ENCODE results near the gene COL4A2.
"Not testable (repeated sequence)": the region's sequence is repeated elsewhere in the genome, so short reads cannot be mapped to it uniquely, and the experiment has no call there.

The COL4A2 gene

GRCh38 chr13:110387451-110388107, 80.5 kb downstream of the COL4A2 start:
- DNase-seq: no peak

- DNase-seq: peak; percentile 18 to 78 (median 45)
Observed at GRCh38 chr13:110388108-110388943, 81.2 kb downstream of the COL4A2 start.

GRCh38 chr13:110390567-110390966, 83.5 kb downstream of the COL4A2 start:
- no peak for DNase-seq

GRCh38 chr13:110391273-110391672, 84.2 kb downstream of the COL4A2 start:
- no peak for DNase-seq

GRCh38 chr13:110392510-110393240, 85.6 kb downstream of the COL4A2 start:
- DNase-seq: no peak

GRCh38 chr13:110393761-110394160, 86.7 kb downstream of the COL4A2 start:
- DNase-seq: no peak

- no peak for DNase-seq
Observed at GRCh38 chr13:110394371-110394841, 87.3 kb downstream of the COL4A2 start.

GRCh38 chr13:110395616-110396015, 88.5 kb downstream of the COL4A2 start:
- not testable (repeated sequence) for DNase-seq

GRCh38 chr13:110396476-110396875, 89.4 kb downstream of the COL4A2 start:
- no peak for DNase-seq

GRCh38 chr13:110396913-110397381, 89.9 kb downstream of the COL4A2 start:
- no peak for DNase-seq

GRCh38 chr13:110397436-110398115, 90.5 kb downstream of the COL4A2 start:
- DNase-seq: no peak

GRCh38 chr13:110398564-110399507, 91.8 kb downstream of the COL4A2 start:
- DNase-seq: no peak

- DNase-seq: no peak
Observed at GRCh38 chr13:110399801-110400200, 92.7 kb downstream of the COL4A2 start.

- no peak for DNase-seq
Observed at GRCh38 chr13:110400786-110401533, 93.9 kb downstream of the COL4A2 start.

- no peak for DNase-seq
Observed at GRCh38 chr13:110402299-110403069, 95.4 kb downstream of the COL4A2 start.

GRCh38 chr13:110403315-110403714, 96.2 kb downstream of the COL4A2 start:
- no peak for DNase-seq

GRCh38 chr13:110403721-110404120, 96.6 kb downstream of the COL4A2 start:
- DNase-seq: no peak

- DNase-seq: no peak
Observed at GRCh38 chr13:110404321-110404720, 97.2 kb downstream of the COL4A2 start.

GRCh38 chr13:110405597-110406450, 98.7 kb downstream of the COL4A2 start:
- no peak for DNase-seq

Measured in NCI-H1417 (cell line).